GM21360 (cell line): ENCODE measurements around the gene SGTB.
"Not testable (repeated sequence)": the region's sequence is repeated elsewhere in the genome, so short reads cannot be mapped to it uniquely, and the experiment has no call there.

Experiments used
- ATAC-seq: cut with Tn5 transposase; IDR thresholded peaks from one replicate; pipeline ENCODE4 v1.9.1; 2021; ENCODE audit warnings: mild to moderate bottlenecking, moderate library complexity; ENCODE audit not compliant: unreplicated experiment

The SGTB gene

DNA sequence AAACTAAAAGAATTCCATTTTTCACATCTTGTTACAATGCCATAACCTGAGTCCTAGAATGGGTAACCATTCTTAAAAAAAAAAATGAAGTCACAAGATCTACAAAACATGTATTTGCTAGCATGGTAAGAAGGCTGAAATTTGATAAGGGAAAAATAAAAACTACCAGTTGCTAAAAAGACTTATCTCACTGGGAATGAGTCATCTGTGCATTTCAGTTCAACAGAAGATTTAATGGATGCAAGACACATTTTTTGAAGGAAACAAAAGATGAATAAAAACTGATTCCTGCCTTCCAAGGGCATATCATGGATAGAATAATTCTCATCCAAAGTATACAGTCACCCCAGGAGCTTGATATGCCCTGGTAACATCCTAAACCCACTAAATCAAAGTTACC lies 47.2 kb downstream of the SGTB start:
- ATAC-seq: no peak

GRCh38 chr5:65672796-65673195 lies 49.1 kb downstream of the SGTB start:
- no peak for ATAC-seq

GRCh38 chr5:65668696-65669095 lies 53.2 kb downstream of the SGTB start:
- ATAC-seq: no peak

- no peak for ATAC-seq
Observed at GRCh38 chr5:65663804-65664521, 57.9 kb downstream of the SGTB start.

GRCh38 chr5:65654713-65655112 lies 67.2 kb downstream of the SGTB start:
- no peak for ATAC-seq

- ATAC-seq: no peak
Observed at GRCh38 chr5:65651144-65651543, 70.8 kb downstream of the SGTB start.

DNA sequence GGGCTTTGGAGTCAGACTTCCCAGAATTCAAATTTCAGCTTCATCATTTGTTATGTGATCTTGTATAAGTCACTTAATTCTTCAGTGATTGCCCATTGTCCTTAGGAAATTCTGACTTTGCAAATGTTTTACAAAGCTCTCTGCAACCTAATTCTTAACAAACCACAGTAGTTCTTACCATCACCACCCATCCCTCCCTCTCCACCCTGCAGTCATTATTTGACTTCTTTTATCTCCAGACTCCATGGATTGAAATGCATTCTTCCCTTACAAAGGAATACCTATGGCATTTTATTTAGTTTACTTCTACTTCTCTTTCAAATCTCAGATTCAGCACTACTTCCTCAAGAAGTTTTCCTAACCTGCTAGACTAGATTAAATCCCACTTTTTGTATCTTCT lies 74.0 kb downstream of the SGTB start:
- ATAC-seq: no peak

DNA sequence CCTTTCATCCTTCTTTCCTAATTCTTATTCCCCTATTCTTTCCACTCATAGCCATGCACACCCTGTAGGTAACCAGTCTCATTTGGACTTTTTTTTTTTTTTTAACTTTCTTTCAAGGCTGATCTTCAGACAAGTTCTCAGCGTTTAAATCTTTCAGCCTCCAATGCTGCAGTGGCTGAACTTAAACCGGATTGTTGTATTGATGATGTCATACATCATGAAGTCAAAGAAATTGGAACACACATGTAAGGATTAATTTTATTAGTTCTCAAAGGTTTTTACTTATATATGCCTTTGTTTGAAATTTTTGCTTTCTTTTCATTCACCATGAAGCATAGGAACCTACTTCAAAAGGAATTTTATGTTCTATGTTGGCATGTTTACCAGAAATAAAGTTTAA lies 75.0 kb downstream of the SGTB start:
- no peak for ATAC-seq

DNA sequence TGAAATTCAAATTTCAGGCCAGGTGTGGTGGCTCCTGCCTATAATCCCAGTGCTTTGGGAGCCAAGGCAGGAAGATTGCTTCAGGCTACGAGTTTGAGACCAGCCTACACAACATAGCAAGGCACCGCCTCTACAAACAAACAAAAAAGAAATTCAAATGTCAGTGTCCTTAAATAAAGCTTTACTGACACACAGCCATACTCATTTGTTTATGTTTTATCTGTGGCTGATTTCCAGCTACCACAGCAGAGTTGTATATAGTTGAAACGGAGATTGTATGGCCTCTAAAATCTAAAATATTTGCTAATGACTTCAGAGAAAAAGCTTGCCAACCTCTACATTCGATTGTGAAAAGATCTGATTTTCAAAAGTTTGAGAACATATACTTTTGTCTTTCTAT lies 81.7 kb downstream of the SGTB start:
- no peak for ATAC-seq

DNA sequence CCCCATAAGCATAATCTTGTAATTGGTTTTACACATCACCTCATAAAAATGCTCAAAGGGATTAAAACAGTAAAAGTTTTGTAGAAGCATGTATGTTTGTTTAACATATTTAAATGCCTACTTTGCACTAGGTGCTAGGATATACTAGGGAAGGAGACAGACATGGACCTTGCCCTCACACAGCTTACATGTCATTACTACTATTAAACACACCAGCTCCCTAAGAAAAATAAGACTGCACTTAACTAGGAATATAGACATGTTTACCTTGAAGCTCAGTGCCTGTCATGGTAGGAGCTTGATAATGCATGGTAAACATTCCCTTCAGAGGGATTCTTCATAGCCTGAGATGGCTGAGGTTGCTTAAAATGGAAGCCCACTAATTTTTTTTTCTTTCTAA lies 90.9 kb downstream of the SGTB start:
- no peak for ATAC-seq

GRCh38 chr5:65625743-65626142 lies 96.2 kb downstream of the SGTB start:
- ATAC-seq: no peak

DNA sequence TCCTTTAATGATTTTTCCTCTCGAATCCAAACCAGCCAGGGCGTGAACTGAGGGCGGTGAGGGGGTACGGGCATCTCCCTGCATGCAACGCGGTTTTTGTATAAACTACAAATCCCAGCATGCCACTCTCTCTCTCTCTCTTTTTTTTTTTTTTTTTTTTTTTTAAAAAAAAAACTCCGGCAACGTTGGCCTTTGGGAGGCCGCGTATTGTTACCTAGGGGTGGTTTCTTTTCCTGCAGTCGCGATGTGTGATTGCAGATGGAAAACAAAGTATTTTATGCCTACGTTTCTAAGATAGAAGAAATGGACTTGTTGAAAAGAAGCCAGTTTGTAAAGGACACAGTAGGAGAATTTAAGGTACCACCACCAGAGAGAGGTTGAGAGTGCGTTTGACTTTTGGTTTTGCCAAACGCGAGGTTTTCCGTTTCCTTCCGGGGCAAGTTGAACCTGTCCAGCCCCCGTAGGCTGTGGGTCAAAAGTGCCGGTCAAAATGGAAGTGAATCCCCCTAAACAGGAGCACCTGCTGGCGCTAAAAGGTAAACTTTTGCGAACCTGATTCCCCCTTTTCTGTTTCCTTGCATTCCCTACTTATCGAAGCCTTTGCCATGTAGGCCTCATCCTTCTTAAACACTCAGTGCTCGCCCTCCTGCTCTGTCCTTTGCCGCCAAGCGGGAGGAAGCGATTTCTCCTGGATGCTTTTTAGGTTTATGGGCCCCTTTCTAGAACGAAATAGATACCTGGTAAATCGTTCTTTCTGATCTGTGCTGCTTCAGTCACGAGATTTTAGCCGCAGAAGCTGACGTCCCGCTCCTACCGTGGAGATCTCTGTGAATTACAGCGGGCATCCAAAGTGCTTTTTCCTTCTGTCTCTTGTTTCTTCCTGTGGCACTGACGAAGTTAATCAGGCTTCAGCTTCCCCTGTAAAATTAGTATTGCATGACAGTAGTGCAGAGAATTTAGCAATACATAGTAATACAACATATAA lies 97.0 kb downstream of the SGTB start, which contains the start of the genes SHLD3 and TRAPPC13:
Gene SHLD3 (plus strand): TSS at position 457 of the 985 bp plus-strand sequence. CDS start 4,561 bp downstream, outside the sequence.
Gene TRAPPC13 (plus strand): TSS at position 457 of the 985 bp plus-strand sequence. CDS start 34 bp downstream, at position 491.
- ATAC-seq: peak; percentile 66

DNA sequence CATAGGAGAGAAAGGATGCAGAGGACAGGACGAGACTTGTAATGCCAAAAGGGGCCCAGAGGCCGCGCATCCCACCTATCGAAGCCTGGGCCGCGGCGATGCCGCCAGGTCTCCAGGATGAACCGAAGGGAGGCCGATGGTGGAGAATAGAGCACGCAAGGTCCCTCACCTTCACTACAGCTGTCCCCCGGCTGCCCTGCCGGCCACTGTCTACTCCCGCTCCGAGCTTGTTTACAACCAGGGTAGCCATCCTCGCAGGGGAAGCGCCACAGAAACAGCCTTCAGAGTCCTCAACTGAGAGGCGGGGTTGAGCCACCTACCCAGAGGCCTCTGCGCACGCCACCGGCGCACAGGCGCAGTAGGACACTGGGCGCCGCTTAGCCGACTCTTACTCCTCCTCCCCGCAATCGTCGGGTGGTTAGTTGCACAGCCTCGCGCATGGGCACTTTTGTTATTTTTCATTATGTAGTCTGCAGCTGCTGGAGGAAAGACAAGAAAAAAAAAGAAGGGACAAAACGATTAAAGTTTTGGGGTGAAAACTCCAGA lies 97.8 kb downstream of the SGTB start, which contains the start of gene TRIM23:
Gene TRIM23 (minus strand): TSS at position 309 of the 546 bp plus-strand sequence. CDS start 59 bp downstream, at position 250.
- peak; percentile 96 for ATAC-seq

DNA sequence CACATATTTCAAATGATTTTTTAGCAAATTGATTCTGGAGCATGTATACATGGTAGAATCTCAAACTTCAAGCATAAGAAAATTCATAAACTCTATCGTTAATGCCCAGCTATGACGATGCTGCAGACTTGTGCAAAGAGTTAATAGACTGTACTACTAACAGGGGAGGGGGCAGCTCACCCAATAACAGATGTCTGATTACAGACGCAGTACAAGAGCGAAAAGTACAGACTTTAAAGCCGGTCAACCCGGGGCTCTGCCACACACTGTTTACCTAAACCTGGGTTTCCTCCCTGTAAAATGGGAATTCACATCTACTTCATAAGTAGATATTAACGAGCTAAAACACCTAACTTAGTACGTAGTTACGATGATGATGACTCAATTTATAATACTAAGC lies 98.4 kb downstream of the SGTB start:
- no peak for ATAC-seq

- not testable (repeated sequence) for ATAC-seq
Observed at GRCh38 chr5:65621961-65622360, 99.9 kb downstream of the SGTB start.

GRCh38 chr5:65620021-65620420 lies 101.9 kb downstream of the SGTB start:
- no peak for ATAC-seq
